K562 (cell line): Measurements from ENCODE around the gene PARD3. TPM values are rescaled to one million over a fixed set of nuclear protein-coding genes. Genes with fewer than 3 reads are reported as not detected.

Experiments used
- ATAC-seq: fragments of 200-7000 bp; cut with Tn5 transposase; 3 replicates; pipeline ENCODE4 v1.9.1; 2020; ENCODE audit warnings: moderate library complexity
- BruUV-seq: library from RNA; stranded (reverse); fragments of 400-500 nt; replicated peaks from 2 replicates; lab custom pipeline; 2021; lab: Mats Ljungman, UMichigan
- CTCF ChIA-PET: fragments of 300-600 bp; formaldehyde crosslinking; extraction: SDS; loops from one replicate; lab custom pipeline; 2021; ENCODE audit warnings: low intra/inter-chr PET ratio; lab: Yijun Ruan, JAX
- POLR2A ChIA-PET: fragments of 300-600, 350-650 bp; sonication (Branson Sonifier 250); formaldehyde crosslinking; extraction: SDS; loops from one replicate; lab custom pipeline; 2021; ENCODE audit warnings: antibody characterized with exemption, inconsistent platforms; lab: Yijun Ruan, JAX
- DNase-seq, 4 experiments: peaks; one replicate each; pipeline versions ENCODE4 v3.0.0 to v3.0.0-alpha.2; 2011 to 2018; ENCODE audit warnings: low spot score in 3 of 4, mixed read lengths in 3 of 4; ENCODE audit errors: extremely low read depth in 1 of 4
- FAIRE-seq: peaks from 2 replicates; lab custom pipeline; 2011; peaks lifted over from hg19 to GRCh38; lab: Jason Lieb, UNC
- H2AFZ ChIP-seq: 2 replicates; pipeline ENCODE4 v1.6.0; 2011; ENCODE audit warnings: low read depth, low read length, control low read depth, inconsistent platforms
- H3K27ac ChIP-seq: fragments of 200-600 bp; 3 replicates; pipeline ENCODE4 v1.8.0; 2011; ENCODE audit warnings: low read depth, mild to moderate bottlenecking, control low read depth, inconsistent platforms, low read length, moderate library complexity, mixed read lengths; ENCODE audit errors: extremely low read depth
- H3K27me3 ChIP-seq, 2 experiments: fragments of 300-600 bp in 1 of 2; 2 replicates in 1 of 2; 3 replicates in 1 of 2; pipeline versions ENCODE4 v1.6.0 to v1.8.0; 2011; ENCODE audit warnings: inconsistent platforms in 2 of 2, low read length in 2 of 2, mild to moderate bottlenecking in 1 of 2, mixed read lengths in 1 of 2, moderate library complexity in 1 of 2; ENCODE audit not compliant: control insufficient read depth in 2 of 2, insufficient read depth in 2 of 2
- H3K36me3 ChIP-seq: fragments of 300-600 bp; 3 replicates; pipeline ENCODE4 v1.8.0; 2011; ENCODE audit warnings: mild to moderate bottlenecking, low read length, inconsistent platforms; ENCODE audit not compliant: control insufficient read depth, insufficient read depth
- H3K4me1 ChIP-seq, 2 experiments: fragments of 200-600 bp in 1 of 2; replicated peaks in 1 of 2; 2 replicates in 1 of 2; 3 replicates in 1 of 2; pipeline versions ENCODE4 v1.5.1 to v1.8.0; 2011; ENCODE audit warnings: inconsistent platforms in 2 of 2, low read length in 2 of 2, mild to moderate bottlenecking in 1 of 2, mixed read lengths in 1 of 2, moderate library complexity in 1 of 2; ENCODE audit not compliant: control insufficient read depth in 2 of 2, insufficient read depth in 2 of 2
- H3K4me2 ChIP-seq: 2 replicates; pipeline ENCODE4 v1.6.1; 2011; ENCODE audit warnings: low read length, control low read depth, inconsistent platforms, mixed read lengths; ENCODE audit not compliant: insufficient read depth
- H3K4me3 ChIP-seq: fragments of 200-600 bp; sonication (generic), shearing (Covaris generic); 2 replicates; pipeline ENCODE4 v1.5.1; 2016; ENCODE audit warnings: control low read depth, inconsistent platforms
- H3K79me2 ChIP-seq: fragments of 200-600 bp; 3 replicates; pipeline ENCODE4 v1.8.0; 2011; ENCODE audit warnings: low read length, inconsistent platforms; ENCODE audit not compliant: control insufficient read depth, insufficient read depth
- H3K9ac ChIP-seq, 2 experiments: 2 replicates each; pipeline versions ENCODE4 v1.6.0 to v1.6.1; 2011; ENCODE audit warnings: low read depth in 2 of 2, low read length in 2 of 2, control low read depth in 1 of 2, inconsistent platforms in 1 of 2, mild to moderate bottlenecking in 1 of 2, mixed read lengths in 1 of 2; ENCODE audit not compliant: insufficient read depth in 1 of 2
- H3K9me1 ChIP-seq: one replicate; pipeline ENCODE4 v1.6.0; 2011; ENCODE audit warnings: inconsistent platforms, mild to moderate bottlenecking, low read length, moderate library complexity; ENCODE audit not compliant: control insufficient read depth, insufficient read depth
- H3K9me3 ChIP-seq: replicated peaks from 2 replicates; pipeline ENCODE4 v1.5.1; 2011; ENCODE audit warnings: low read depth, low read length, inconsistent platforms; ENCODE audit not compliant: control insufficient read depth, insufficient read depth
- H4K20me1 ChIP-seq: replicated peaks from 2 replicates; pipeline ENCODE4 v1.6.1; 2011; ENCODE audit warnings: low read length, inconsistent platforms, mixed read lengths; ENCODE audit not compliant: control insufficient read depth, insufficient read depth
- BRD9 ChIP-seq: fragments of 450-650 bp; IDR thresholded peaks from 2 replicates; pipeline ENCODE4 v1.6.1; 2018; ENCODE audit warnings: low read depth; ENCODE audit not compliant: partially characterized antibody
- CBX3 ChIP-seq, 2 experiments: IDR thresholded peaks; 1 replicate in 1 of 2; 2 replicates in 1 of 2; pipeline ENCODE4 v1.6.1; 2012; ENCODE audit warnings: inconsistent platforms in 2 of 2, low read length in 2 of 2, borderline replicate concordance in 1 of 2, control low read depth in 1 of 2
- HNRNPH1 ChIP-seq: fragments of 200-400 bp; formaldehyde crosslinking; optimal IDR thresholded peaks from 2 replicates; pipeline ENCODE3; 2017; ENCODE audit warnings: low read depth, mild to moderate bottlenecking, low read length, moderate library complexity
- NBN ChIP-seq: fragments of 450-650 bp; IDR thresholded peaks from 2 replicates; pipeline ENCODE4 v1.6.1; 2016; ENCODE audit warnings: low read depth, mild to moderate bottlenecking
- PML ChIP-seq: IDR thresholded peaks from 2 replicates; pipeline ENCODE4 v1.6.1; 2012; ENCODE audit warnings: low read length, inconsistent platforms
- POLR2B ChIP-seq: fragments of 450-650 bp; IDR thresholded peaks from 2 replicates; pipeline ENCODE4 v1.6.1; 2018; ENCODE audit warnings: low read depth; ENCODE audit not compliant: partially characterized antibody
- SMARCE1 ChIP-seq: fragments of 450-650 bp; IDR thresholded peaks from 2 replicates; pipeline ENCODE4 v1.7.1; 2016; ENCODE audit warnings: mild to moderate bottlenecking
- SP2 ChIP-seq: IDR thresholded peaks from 2 replicates; pipeline ENCODE4 v1.6.1; 2011; ENCODE audit warnings: mild to moderate bottlenecking, low read depth, low read length, moderate library complexity; ENCODE audit not compliant: poor library complexity, severe bottlenecking; ENCODE audit errors: extremely low read depth
- TAF15 ChIP-seq: fragments of 200-400 bp; formaldehyde crosslinking; IDR thresholded peaks from 2 replicates; pipeline ENCODE4 v1.6.1; 2017; ENCODE audit warnings: mild to moderate bottlenecking, low read depth, low read length, moderate library complexity
- TCF7 ChIP-seq: sonication (generic); IDR thresholded peaks from 2 replicates; pipeline ENCODE4 v1.6.1; 2016; ENCODE audit warnings: antibody characterized with exemption, borderline replicate concordance
- ZBTB17 ChIP-seq: fragments of 450-650 bp; formaldehyde crosslinking; IDR thresholded peaks from 2 replicates; pipeline ENCODE4 v1.4.0; 2020; ENCODE audit warnings: mild to moderate bottlenecking
- ZNF311 ChIP-seq: fragments of 250-450 bp; sonication (Bioruptor Pico); IDR thresholded peaks from 2 replicates; pipeline ENCODE4 v1.4.0; 2020; ENCODE audit warnings: mild to moderate bottlenecking, moderate library complexity
- ZNF507 ChIP-seq: conservative IDR thresholded peaks from 2 replicates; pipeline ENCODE4 v1.6.1; 2017; ENCODE audit warnings: missing genetic modification characterization, missing compliant biosample characterization
- ZNF561 ChIP-seq: fragments of 450-650 bp; formaldehyde crosslinking; conservative IDR thresholded peaks from 2 replicates; pipeline ENCODE4 v1.4.0; 2020; ENCODE audit warnings: mild to moderate bottlenecking, moderate library complexity
- WGBS: fragments of 100-300 bp; shearing (Covaris generic); methylation state at CpG from one replicate; pipeline ENCODE4 v1.1.6; 2016; ENCODE audit warnings: low coverage, mixed read lengths; ENCODE audit not compliant: insufficient coverage; ENCODE audit errors: missing lambda C conversion rate; 5-methylcytosine and 5-hydroxymethylcytosine counted together
- in situ Hi-C: fragments of 300-500 bp; cut with MboI; formaldehyde crosslinking; loops from 4 replicates; pipeline ENCODE4 v1.15.0; 2018; ENCODE audit warnings: inconsistent platforms, mixed read lengths
- intact Hi-C: fragments of 100-400 bp; cut with micrococcal nuclease; formaldehyde crosslinking; loops from 2 replicates; pipeline ENCODE4 v1.14.2; 2022
- polyA plus RNA-seq, 8 experiments: library from polyadenylated mRNA; depleted of rRNA in 4 of 8; stranded (reverse) in 5 of 8; unstranded in 3 of 8; fragments of >200 nt; fragmentation: Nextera tagmentation in 2 of 8; fragmentation: Illumina TruSeq in 1 of 8; extraction: Ambion mirVana in 2 of 8; extraction: Trizol in 1 of 8; gene quantifications; 2 replicates each; pipeline versions ENCODE4 v1.2.1 to v1.2.3, GENCODE V29; 2011 to 2014; ENCODE audit warnings: inconsistent platforms in 1 of 8, missing spikeins in 1 of 8
- total RNA-seq, 7 experiments: library from RNA; depleted of rRNA in 6 of 7; stranded (reverse); fragments of >200 nt in 6 of 7; fragmentation: Illumina TruSeq in 2 of 7; extraction: Trizol in 2 of 7; gene quantifications; 2 replicates each; pipeline versions ENCODE4 v1.2.1 to v1.2.3, GENCODE V29; 2011 to 2021; ENCODE audit warnings: low replicate concordance in 1 of 7
- TF ChIP-seq, protein P1 (sequence below): fragments of 450-650 bp; IDR thresholded peaks from 2 replicates; pipeline ENCODE4 v1.6.1; 2018; ENCODE audit not compliant: partially characterized antibody
- TF ChIP-seq, protein P2 (sequence below): fragments of 250-450 bp; sonication (Bioruptor Pico); IDR thresholded peaks from 2 replicates; pipeline ENCODE4 v1.5.0; 2021; ENCODE audit warnings: mild to moderate bottlenecking, borderline replicate concordance
- TF ChIP-seq, protein P3 (sequence below): fragments of 250-450 bp; sonication (Bioruptor Pico); IDR thresholded peaks from 2 replicates; pipeline ENCODE4 v1.5.0; 2021

The PARD3 gene
- total and polyA plus RNA-seq, 9 of the 15 experiments (the other 6 are each of a cell fraction or from before 2014, with no cell fraction given) = 2.7 to 11.7 (median 7.7) TPM

DNA sequence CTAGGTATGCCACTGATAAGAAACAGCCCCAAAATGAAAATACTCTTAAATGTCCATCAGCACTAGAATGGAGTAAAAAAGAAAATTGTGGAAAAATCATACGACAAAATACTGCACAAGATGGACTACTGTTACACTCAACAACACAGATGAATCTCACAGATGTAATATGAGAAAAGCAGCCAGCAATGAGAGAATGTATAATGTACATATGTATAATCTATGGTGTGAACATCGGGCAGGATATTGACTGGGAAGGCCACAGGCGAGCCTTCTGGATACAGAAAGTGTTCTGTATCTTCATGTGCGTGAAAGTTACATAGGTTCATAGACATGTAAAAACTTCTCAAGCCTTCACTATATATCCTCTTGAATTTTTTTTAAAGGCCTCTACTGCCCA, 212.6 kb downstream of the PARD3 start:
- in situ Hi-C loops = no loop called here
- no peak for DNase-seq
- TF ChIP-seq, protein P1, sequence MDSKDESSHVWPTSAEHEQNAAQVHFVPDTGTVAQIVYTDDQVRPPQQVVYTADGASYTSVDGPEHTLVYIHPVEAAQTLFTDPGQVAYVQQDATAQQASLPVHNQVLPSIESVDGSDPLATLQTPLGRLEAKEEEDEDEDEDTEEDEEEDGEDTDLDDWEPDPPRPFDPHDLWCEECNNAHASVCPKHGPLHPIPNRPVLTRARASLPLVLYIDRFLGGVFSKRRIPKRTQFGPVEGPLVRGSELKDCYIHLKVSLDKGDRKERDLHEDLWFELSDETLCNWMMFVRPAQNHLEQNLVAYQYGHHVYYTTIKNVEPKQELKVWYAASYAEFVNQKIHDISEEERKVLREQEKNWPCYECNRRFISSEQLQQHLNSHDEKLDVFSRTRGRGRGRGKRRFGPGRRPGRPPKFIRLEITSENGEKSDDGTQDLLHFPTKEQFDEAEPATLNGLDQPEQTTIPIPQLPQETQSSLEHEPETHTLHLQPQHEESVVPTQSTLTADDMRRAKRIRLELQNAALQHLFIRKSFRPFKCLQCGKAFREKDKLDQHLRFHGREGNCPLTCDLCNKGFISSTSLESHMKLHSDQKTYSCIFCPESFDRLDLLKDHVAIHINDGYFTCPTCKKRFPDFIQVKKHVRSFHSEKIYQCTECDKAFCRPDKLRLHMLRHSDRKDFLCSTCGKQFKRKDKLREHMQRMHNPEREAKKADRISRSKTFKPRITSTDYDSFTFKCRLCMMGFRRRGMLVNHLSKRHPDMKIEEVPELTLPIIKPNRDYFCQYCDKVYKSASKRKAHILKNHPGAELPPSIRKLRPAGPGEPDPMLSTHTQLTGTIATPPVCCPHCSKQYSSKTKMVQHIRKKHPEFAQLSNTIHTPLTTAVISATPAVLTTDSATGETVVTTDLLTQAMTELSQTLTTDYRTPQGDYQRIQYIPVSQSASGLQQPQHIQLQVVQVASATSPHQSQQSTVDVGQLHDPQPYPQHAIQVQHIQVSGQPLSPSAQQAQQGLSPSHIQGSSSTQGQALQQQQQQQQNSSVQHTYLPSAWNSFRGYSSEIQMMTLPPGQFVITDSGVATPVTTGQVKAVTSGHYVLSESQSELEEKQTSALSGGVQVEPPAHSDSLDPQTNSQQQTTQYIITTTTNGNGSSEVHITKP = no peak
- TF ChIP-seq ZNF507 (tag) = no peak
- no peak for TF ChIP-seq ZBTB17 (CRISPR knock-in tag)
- no peak for TF ChIP-seq HNRNPH1
- TF ChIP-seq TAF15 = no peak
- TF ChIP-seq CBX3 (IDR thresholded peaks at IDR 0.05; ENCODE audit: borderline replicate concordance in 1 of 2, low read length in 2 of 2) = no peak
- TF ChIP-seq, protein P2, sequence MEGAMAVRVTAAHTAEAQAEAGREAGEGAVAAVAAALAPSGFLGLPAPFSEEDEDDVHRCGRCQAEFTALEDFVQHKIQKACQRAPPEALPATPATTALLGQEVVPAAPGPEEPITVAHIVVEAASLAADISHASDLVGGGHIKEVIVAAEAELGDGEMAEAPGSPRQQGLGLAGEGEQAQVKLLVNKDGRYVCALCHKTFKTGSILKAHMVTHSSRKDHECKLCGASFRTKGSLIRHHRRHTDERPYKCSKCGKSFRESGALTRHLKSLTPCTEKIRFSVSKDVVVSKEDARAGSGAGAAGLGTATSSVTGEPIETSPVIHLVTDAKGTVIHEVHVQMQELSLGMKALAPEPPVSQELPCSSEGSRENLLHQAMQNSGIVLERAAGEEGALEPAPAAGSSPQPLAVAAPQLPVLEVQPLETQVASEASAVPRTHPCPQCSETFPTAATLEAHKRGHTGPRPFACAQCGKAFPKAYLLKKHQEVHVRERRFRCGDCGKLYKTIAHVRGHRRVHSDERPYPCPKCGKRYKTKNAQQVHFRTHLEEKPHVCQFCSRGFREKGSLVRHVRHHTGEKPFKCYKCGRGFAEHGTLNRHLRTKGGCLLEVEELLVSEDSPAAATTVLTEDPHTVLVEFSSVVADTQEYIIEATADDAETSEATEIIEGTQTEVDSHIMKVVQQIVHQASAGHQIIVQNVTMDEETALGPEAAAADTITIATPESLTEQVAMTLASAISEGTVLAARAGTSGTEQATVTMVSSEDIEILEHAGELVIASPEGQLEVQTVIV = no peak
- TF ChIP-seq, protein P3, sequence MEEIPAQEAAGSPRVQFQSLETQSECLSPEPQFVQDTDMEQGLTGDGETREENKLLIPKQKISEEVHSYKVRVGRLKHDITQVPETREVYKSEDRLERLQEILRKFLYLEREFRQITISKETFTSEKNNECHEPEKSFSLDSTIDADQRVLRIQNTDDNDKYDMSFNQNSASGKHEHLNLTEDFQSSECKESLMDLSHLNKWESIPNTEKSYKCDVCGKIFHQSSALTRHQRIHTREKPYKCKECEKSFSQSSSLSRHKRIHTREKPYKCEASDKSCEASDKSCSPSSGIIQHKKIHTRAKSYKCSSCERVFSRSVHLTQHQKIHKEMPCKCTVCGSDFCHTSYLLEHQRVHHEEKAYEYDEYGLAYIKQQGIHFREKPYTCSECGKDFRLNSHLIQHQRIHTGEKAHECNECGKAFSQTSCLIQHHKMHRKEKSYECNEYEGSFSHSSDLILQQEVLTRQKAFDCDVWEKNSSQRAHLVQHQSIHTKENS (CRISPR knock-in tag) = no peak
- TF ChIP-seq SMARCE1 = no peak
- no peak for TF ChIP-seq SP2
- TF ChIP-seq BRD9 = no peak
- TF ChIP-seq PML = no peak
- TF ChIP-seq ZNF561 (CRISPR knock-in tag) = no peak
- TF ChIP-seq NBN = no peak
- TF ChIP-seq TCF7 = no peak
- TF ChIP-seq POLR2B = no peak
- TF ChIP-seq ZNF311 (CRISPR knock-in tag) = no peak

More for the DNA sequence above, 212.6 kb downstream of the PARD3 start:
- H3K27me3 ChIP-seq = 0 out of 5 replicates have a peak, but pooled peaks cover 0 to 2% of the 10 kb centered on the region in 2 experiments
- no peaks in the 10 kb centered on the region for H3K36me3 ChIP-seq
- no peak overlapping the region for H3K4me3 ChIP-seq
- no peak overlapping the region for H3K9ac ChIP-seq
- H3K9me3 ChIP-seq = no peaks in the 10 kb centered on the region
- BruUV-seq = no TSS peak
- 24% methylated on average over 4 of the region's 4 CpGs for WGBS
- CTCF ChIA-PET = no interaction called here
- no peaks in the 10 kb centered on the region for H3K9me1 ChIP-seq
- no peaks in the 10 kb centered on the region for H3K4me1 ChIP-seq
- peaks cover 4% of the 10 kb centered on the region; the same call in 1 of the 2 replicates for H4K20me1 ChIP-seq
- intact Hi-C loops = no loop called here
- H3K4me2 ChIP-seq = no peak overlapping the region
- no peak overlapping the region for H3K27ac ChIP-seq
- no peaks in the 10 kb centered on the region for H3K79me2 ChIP-seq
- ATAC-seq (no peak), FAIRE-seq (no peak)
- H2AFZ ChIP-seq = no peak overlapping the region
- POLR2A ChIA-PET = no interaction called here
